HUES64 (cell line): ENCODE results near the gene DCDC2C.

Experiments used
- H3K27ac ChIP-seq: 2 replicates; pipeline ENCODE4 v1.7.0; 2013; ENCODE audit warnings: low read depth, low read length, inconsistent platforms
- H3K27me3 ChIP-seq: 2 replicates; pipeline ENCODE4 v1.6.1; 2013; ENCODE audit warnings: mild to moderate bottlenecking, low read length; ENCODE audit not compliant: insufficient read depth
- H3K36me3 ChIP-seq: 2 replicates; pipeline ENCODE4 v1.6.1; 2013; ENCODE audit warnings: mild to moderate bottlenecking, low read length; ENCODE audit not compliant: insufficient read depth
- H3K4me1 ChIP-seq: 2 replicates; pipeline ENCODE4 v1.6.1; 2013; ENCODE audit warnings: mild to moderate bottlenecking, low read length, moderate library complexity; ENCODE audit not compliant: insufficient read depth
- H3K4me3 ChIP-seq: 2 replicates; pipeline ENCODE4 v1.5.1; 2013; ENCODE audit warnings: mild to moderate bottlenecking, low read length, moderate library complexity
- H3K9ac ChIP-seq: 2 replicates; pipeline ENCODE4 v1.6.1; 2013; ENCODE audit warnings: mild to moderate bottlenecking, low read depth, low read length
- H3K9me3 ChIP-seq: 2 replicates; pipeline ENCODE4 v1.6.1; 2013; ENCODE audit warnings: low read depth, low read length; ENCODE audit not compliant: insufficient read depth
- WGBS: fragments of 150-250, 120-280 bp; methylation state at CpG from one replicate; pipeline ENCODE4 v1.1.7; 2013; ENCODE audit warnings: missing lambda C conversion rate; 5-methylcytosine and 5-hydroxymethylcytosine counted together

Gene DCDC2C

DNA sequence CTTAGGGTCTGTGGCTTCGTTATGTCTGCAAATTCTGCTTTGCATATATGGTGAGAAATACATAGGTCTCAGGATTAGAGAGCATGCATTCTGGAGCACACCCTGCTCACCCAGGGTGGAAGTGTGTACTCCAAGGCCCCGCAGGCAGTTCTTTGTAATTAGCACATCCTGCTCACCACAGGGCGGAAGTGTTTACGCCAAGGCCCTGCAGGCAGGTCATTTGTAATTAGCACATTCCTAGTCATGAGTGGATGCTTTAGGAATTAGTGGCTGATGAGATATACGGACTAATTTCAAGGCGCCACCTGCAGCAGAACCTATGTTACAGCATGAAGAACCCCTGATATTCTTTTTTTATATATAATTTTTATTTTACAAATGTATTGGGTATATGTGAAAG lies 41.1 kb upstream of the DCDC2C start:
- peak overlapping the region; percentile 30; the same call in 1 of the 2 replicates for H3K9ac ChIP-seq
- WGBS: 75% methylated on average over 6 of the region's 6 CpGs
- H3K27ac ChIP-seq: no peak overlapping the region
- no peaks in the 10 kb centered on the region for H3K9me3 ChIP-seq
- no peaks in the 10 kb centered on the region for H3K27me3 ChIP-seq
- H3K4me3 ChIP-seq: no peak overlapping the region
- H3K36me3 ChIP-seq: no peaks in the 10 kb centered on the region
- peaks cover 8% of the 10 kb centered on the region; the same call in 1 of the 2 replicates for H3K4me1 ChIP-seq

DNA sequence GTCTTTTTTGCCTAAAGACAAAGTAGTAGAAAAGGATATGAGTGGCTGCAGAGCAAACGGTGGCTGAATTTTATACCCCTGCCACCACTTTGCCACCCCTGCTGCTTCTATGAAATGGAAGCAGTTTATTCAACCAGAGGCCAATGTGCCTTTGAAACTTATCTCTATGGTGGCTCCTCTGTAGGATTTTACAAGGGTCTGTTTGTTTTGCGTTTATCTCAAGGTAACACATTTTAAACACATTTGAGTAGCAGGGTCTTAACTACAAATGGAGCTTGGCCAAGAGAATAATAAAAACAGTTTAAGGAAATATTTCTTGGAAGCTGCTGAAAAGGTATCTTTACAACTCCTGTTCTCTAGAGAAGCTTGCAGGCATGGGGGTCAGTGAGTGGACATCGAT lies 39.3 kb upstream of the DCDC2C start:
- no peaks in the 10 kb centered on the region for H3K9me3 ChIP-seq
- WGBS: 79% methylated on average over 2 of the region's 3 CpGs
- no peak overlapping the region for H3K4me3 ChIP-seq
- no peak overlapping the region for H3K9ac ChIP-seq
- no peak overlapping the region for H3K27ac ChIP-seq
- peaks cover 3% of the 10 kb centered on the region; the same call in 1 of the 2 replicates for H3K4me1 ChIP-seq
- H3K27me3 ChIP-seq: no peaks in the 10 kb centered on the region
- H3K36me3 ChIP-seq: no peaks in the 10 kb centered on the region

- Histone ChIP-seq H3K27ac (no peak overlapping the region), H3K4me3 (no peak overlapping the region), H3K27me3 (no peaks in the 10 kb centered on the region), H3K36me3 (no peaks in the 10 kb centered on the region), H3K9ac (no peak overlapping the region), H3K9me3 (no peaks in the 10 kb centered on the region), H3K4me1 (no peaks in the 10 kb centered on the region)
- 92% methylated on average over 7 of the region's 8 CpGs for WGBS
These were observed 38.5 kb upstream of the DCDC2C start for GRCh38 chr2:3664925-3665324.

DNA sequence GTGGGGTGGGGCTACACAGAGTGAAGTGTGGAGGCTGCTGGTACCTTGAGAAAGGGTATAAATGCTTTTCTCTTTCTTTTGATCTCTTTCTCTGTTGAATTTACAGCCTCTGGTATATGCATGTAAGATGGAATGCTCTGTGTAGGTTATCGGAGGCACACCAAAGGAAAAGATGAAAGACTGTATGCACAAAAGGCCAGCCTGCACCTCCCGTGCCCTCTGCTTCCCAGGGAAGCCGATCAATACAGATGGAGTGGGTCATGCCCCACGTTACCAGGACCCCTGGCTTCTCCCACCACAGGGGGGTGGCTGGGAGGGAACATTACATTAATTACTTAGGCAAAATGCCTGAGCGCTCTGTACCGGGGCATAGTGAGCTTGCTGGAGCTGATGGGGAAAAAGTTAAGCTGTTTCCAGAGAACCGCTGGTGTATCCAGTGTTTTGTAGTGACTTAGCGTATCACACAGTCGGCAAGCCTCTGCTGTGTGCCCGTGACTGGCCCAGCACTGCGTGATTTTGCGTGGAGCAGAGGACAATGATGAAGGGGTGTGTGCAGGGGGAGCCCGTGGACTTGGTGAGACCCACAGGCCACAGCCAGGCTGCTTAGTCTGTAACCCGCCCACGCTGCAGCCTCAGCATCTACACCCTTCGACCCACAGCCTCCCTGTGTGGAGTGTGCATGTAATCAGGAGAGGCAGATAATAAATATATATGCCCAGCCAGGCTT lies 37.3 kb upstream of the DCDC2C start:
- Histone ChIP-seq H3K27ac (no peak overlapping the region), H3K9ac (no peak overlapping the region), H3K4me1 (no peaks in the 10 kb centered on the region), H3K4me3 (no peak overlapping the region), H3K9me3 (no peaks in the 10 kb centered on the region), H3K36me3 (no peaks in the 10 kb centered on the region), H3K27me3 (no peaks in the 10 kb centered on the region)
- WGBS: 91% methylated on average over 16 of the region's 16 CpGs

DNA sequence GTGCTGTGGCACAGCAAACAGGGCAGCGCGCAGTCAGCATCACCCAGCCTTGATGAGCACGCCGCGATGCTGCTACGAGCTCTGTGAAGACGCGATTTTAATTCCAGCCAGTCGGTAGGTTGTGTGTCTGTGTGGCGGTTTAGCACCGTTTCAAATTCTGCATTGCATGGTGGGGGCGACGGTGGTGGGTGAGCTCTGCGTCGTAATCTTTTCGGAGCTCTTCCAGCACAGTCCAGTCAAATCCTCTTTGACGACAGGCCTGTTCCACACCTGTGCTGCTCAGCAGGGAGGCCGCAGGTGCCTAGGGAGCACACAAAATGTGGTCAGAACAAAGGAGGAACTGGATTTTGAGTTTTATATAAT lies 36.8 kb upstream of the DCDC2C start:
- no peak overlapping the region for H3K27ac ChIP-seq
- H3K27me3 ChIP-seq: no peaks in the 10 kb centered on the region
- 95% methylated on average over 18 of the region's 18 CpGs for WGBS
- H3K9me3 ChIP-seq: no peaks in the 10 kb centered on the region
- no peaks in the 10 kb centered on the region for H3K4me1 ChIP-seq
- no peaks in the 10 kb centered on the region for H3K36me3 ChIP-seq
- H3K4me3 ChIP-seq: no peak overlapping the region
- H3K9ac ChIP-seq: no peak overlapping the region

GRCh38 chr2:3667151-3667631 lies 36.2 kb upstream of the DCDC2C start:
- 92% methylated on average over 23 of the region's 23 CpGs for WGBS
- H3K36me3 ChIP-seq: no peaks in the 10 kb centered on the region
- H3K27me3 ChIP-seq: no peaks in the 10 kb centered on the region
- H3K9ac ChIP-seq: no peak overlapping the region
- H3K27ac ChIP-seq: no peak overlapping the region
- H3K4me1 ChIP-seq: no peaks in the 10 kb centered on the region
- no peaks in the 10 kb centered on the region for H3K9me3 ChIP-seq
- no peak overlapping the region for H3K4me3 ChIP-seq

- Histone ChIP-seq H3K4me1 (no peaks in the 10 kb centered on the region), H3K4me3 (no peak overlapping the region), H3K9me3 (no peaks in the 10 kb centered on the region), H3K27me3 (no peaks in the 10 kb centered on the region), H3K27ac (no peak overlapping the region), H3K36me3 (no peaks in the 10 kb centered on the region), H3K9ac (no peak overlapping the region)
- 88% methylated on average over 8 of the region's 8 CpGs for WGBS
These were observed 33.7 kb upstream of the DCDC2C start for GRCh38 chr2:3669656-3670055.

GRCh38 chr2:3670376-3670775 lies 33.0 kb upstream of the DCDC2C start:
- H3K27ac ChIP-seq: no peak overlapping the region
- H3K36me3 ChIP-seq: no peaks in the 10 kb centered on the region
- H3K9me3 ChIP-seq: no peaks in the 10 kb centered on the region
- no peaks in the 10 kb centered on the region for H3K27me3 ChIP-seq
- H3K9ac ChIP-seq: no peak overlapping the region
- H3K4me3 ChIP-seq: no peak overlapping the region
- H3K4me1 ChIP-seq: no peaks in the 10 kb centered on the region
- WGBS: 97% methylated on average over 14 of the region's 15 CpGs

- Histone ChIP-seq H3K9ac (no peak overlapping the region), H3K27me3 (no peaks in the 10 kb centered on the region), H3K27ac (no peak overlapping the region), H3K4me1 (no peaks in the 10 kb centered on the region), H3K4me3 (no peak overlapping the region), H3K36me3 (no peaks in the 10 kb centered on the region), H3K9me3 (no peaks in the 10 kb centered on the region)
- 89% methylated on average over 11 of the region's 11 CpGs for WGBS
These were observed 32.4 kb upstream of the DCDC2C start for GRCh38 chr2:3670941-3671340.

DNA sequence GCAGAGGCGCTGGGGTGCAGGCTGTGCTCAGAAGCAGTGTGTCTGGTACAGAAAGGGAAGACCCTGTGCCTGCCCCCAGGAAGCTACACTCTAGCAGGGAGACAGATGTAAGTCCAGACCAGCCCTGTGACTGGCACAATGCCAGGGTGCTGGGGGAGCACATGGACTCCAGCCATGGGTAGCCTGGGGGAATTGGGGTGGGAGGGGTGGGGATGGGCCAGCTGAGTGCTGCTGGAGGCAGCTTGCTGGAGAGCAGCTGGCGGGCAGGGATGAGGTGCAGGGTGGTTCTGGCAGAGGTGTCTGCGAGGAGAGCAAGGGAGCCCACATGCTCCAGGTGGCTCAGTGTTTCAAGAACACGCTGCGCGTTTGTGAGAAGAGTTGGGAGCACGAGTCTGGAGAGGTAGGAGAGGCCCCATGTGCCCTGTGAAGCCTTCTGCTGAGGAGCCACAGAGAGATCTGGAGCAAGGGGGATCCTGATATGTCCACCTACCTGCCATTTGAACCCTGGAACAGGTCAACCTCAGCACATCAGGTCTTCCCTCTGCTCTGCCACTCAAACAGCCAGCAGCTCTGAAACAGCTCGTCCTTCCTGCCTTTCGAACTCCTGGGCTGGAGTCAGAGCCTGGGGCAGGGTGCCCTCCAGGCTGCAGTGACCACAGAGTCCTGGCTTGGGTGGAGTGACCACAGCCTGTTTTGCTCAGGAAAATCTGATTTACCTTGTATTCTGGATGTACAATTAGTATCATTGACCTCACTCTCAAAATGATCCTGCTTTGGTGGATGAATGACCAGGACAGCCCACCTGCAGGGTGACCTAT lies 30.3 kb upstream of the DCDC2C start:
- Histone ChIP-seq H3K9ac (no peak overlapping the region), H3K36me3 (no peaks in the 10 kb centered on the region), H3K4me1 (no peaks in the 10 kb centered on the region), H3K27me3 (no peaks in the 10 kb centered on the region), H3K4me3 (no peak overlapping the region), H3K9me3 (no peaks in the 10 kb centered on the region), H3K27ac (no peak overlapping the region)
- WGBS: 95% methylated on average over 9 of the region's 9 CpGs

DNA sequence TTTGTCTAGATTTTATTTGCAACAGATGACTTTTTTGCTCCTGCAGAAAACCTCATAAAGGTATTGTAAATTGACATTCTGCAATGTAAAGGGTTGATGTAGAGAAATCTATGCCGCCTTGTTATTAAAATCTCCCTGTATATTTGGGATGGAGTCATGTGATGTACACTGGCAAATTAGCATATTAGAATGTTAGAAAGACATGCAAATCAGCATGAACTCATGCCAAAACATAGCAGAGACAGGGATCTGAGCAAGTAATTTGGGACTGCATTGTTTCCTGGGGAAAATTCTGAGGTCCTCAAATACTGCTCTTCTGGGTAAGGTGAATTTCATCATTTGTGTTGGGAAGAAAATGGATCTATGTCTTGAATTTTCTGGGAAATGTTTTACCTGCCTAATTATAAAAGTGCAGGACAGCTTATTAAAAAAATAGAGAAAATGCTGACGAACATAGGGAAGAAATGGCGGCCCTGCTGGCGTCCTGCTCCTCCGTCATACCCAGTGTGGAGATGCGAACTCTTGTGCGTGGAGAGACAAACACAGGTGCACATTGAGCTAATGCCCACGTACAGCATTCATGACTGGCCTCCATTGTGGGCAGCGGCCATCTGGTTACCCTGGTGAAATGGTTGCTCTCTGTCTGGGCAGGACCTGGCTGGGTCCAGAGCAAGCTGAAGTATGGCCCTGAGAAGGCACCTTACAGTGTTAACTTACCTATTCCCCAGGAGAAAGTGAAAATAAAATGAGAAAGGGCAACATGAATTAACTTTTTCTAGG lies 29.1 kb upstream of the DCDC2C start:
- Histone ChIP-seq H3K9me3 (no peaks in the 10 kb centered on the region), H3K27me3 (no peaks in the 10 kb centered on the region), H3K9ac (no peak overlapping the region), H3K4me3 (no peak overlapping the region), H3K27ac (no peak overlapping the region), H3K4me1 (no peaks in the 10 kb centered on the region), H3K36me3 (no peaks in the 10 kb centered on the region)
- 95% methylated on average over 9 of the region's 9 CpGs for WGBS
